ENCODE data around the gene HIPK2.

The HIPK2 gene

DNA sequence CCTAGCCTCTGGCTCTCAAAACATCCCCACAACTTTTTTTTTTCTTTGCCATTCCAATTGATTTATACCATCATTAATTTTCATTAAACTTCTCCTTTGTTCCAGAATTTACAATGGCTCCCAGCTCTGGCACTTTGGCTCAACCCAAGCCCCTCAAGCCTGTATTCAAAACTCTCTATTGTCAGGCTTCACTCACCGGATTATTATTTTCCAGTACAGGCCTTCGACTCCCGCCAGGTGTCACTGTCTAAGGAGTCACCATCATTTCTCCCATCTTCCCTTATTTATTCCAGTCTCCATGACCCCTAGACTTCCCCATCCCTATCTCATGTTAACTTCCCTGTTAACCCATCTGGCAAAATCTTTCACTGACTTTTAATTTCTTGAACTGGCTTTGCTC, 67.8 kb downstream of the HIPK2 start:
- TF ChIP-seq, protein P1, sequence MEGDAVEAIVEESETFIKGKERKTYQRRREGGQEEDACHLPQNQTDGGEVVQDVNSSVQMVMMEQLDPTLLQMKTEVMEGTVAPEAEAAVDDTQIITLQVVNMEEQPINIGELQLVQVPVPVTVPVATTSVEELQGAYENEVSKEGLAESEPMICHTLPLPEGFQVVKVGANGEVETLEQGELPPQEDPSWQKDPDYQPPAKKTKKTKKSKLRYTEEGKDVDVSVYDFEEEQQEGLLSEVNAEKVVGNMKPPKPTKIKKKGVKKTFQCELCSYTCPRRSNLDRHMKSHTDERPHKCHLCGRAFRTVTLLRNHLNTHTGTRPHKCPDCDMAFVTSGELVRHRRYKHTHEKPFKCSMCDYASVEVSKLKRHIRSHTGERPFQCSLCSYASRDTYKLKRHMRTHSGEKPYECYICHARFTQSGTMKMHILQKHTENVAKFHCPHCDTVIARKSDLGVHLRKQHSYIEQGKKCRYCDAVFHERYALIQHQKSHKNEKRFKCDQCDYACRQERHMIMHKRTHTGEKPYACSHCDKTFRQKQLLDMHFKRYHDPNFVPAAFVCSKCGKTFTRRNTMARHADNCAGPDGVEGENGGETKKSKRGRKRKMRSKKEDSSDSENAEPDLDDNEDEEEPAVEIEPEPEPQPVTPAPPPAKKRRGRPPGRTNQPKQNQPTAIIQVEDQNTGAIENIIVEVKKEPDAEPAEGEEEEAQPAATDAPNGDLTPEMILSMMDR (IDR thresholded peaks at IDR 0.05; ENCODE audit: low read depth, low read length, missing control alignments), result peak; percentile 4
- DNase-seq, result no peak
- in situ Hi-C loops (cut with HindIII; ENCODE audit: low pct_ligation_motif_present, low sequenced_read_pairs), result no loop called here
- no peak overlapping the region for H3K27ac ChIP-seq
- H3K27me3 ChIP-seq (replicated peaks), result no peaks in the 10 kb centered on the region
- H3K36me3 ChIP-seq (replicated peaks), result peaks cover 29% of the 10 kb centered on the region
- H3K4me3 ChIP-seq (ENCODE audit: low read depth, low read length), result no peak overlapping the region

DNA sequence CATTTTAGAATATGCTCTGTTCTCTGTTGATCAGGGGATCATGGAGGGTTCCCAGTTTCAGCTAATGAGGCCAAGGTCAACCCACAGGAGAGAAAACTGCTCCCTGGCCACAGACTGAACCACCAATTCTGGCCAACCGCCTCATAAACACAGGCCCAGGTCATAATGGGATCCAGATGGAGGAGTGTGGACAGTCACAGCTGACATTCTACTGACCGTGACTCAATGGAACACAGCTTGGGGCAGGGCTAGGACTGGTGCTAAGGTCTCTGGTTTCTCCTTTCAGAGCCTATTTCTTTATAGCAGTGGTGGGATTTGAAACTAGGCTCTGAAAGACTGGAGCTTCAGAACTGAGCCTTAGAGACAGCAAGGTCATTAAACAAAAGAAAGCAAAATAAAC, 68.3 kb downstream of the HIPK2 start:
- TF ChIP-seq, protein P1 (IDR thresholded peaks at IDR 0.05; ENCODE audit: low read depth, low read length, missing control alignments), result no peak
- in situ Hi-C loops (cut with HindIII; ENCODE audit: low pct_ligation_motif_present, low sequenced_read_pairs), result no loop called here
- no peak overlapping the region for H3K27ac ChIP-seq
- no peaks in the 10 kb centered on the region for H3K27me3 ChIP-seq (replicated peaks)
- H3K4me3 ChIP-seq (ENCODE audit: low read depth, low read length), result no peak overlapping the region
- DNase-seq, result no peak
- H3K36me3 ChIP-seq (replicated peaks), result peaks cover 25% of the 10 kb centered on the region

GRCh38 chr7:139708541-139708940, 69.3 kb downstream of the HIPK2 start:
- Histone ChIP-seq H3K27ac (no peak overlapping the region), H3K36me3 (replicated peaks) (peaks cover 16% of the 10 kb centered on the region), H3K4me3 (ENCODE audit: low read depth, low read length) (no peak overlapping the region), H3K27me3 (replicated peaks) (no peaks in the 10 kb centered on the region)
- in situ Hi-C loops (cut with HindIII; ENCODE audit: low pct_ligation_motif_present, low sequenced_read_pairs), result no loop called here
- DNase-seq, result no peak
- TF ChIP-seq, protein P1 (IDR thresholded peaks at IDR 0.05; ENCODE audit: low read depth, low read length, missing control alignments), result no peak

DNA sequence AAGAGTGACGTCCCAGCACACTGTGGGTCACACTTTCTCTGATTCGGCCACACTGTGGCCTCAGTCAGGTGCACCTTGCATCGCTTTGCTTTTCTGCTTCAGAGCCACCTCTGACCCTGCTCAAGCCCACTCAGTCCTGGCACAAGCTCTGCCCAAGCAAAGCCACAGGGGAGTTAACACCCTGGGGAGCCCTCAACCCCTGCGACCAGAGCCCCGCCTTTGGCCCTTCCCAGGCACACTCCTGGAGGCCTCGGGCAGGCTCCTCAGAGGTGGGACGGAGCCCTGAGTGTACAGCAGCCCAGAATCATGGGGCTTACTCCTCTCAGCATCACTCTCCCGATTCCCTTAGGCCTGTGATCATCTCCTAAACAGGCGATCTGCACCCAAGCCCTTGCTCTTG, 71.0 kb downstream of the HIPK2 start:
- DNase-seq, result no peak
- peaks cover 10% of the 10 kb centered on the region for H3K36me3 ChIP-seq (replicated peaks)
- TF ChIP-seq, protein P1 (IDR thresholded peaks at IDR 0.05; ENCODE audit: low read depth, low read length, missing control alignments), result no peak
- H3K27ac ChIP-seq, result no peak overlapping the region
- in situ Hi-C loops (cut with HindIII; ENCODE audit: low pct_ligation_motif_present, low sequenced_read_pairs), result no loop called here
- no peak overlapping the region for H3K4me3 ChIP-seq (ENCODE audit: low read depth, low read length)
- no peaks in the 10 kb centered on the region for H3K27me3 ChIP-seq (replicated peaks)

DNA sequence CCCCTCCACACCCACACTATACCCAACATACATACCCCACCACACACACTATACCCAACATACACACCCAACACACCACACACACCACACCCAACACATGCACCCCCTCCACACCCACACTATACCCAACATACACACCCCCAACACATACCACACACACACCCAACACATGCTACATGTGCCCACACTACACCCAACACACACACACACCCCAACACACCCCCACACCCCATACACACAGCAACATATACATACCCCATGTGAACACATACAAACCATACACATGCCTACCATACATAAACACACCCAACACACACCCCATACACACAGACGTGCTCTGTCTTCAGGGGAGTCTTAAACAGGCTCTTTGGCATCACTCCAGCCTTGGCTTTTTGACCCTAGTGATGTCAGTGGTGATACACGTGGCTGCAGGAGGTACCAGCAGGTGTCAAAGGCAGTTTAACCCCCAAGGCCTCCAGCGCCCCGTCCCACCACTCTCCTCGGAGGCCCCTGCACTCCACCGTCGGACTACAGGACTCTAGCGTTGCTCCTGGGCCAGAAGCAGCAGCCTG, 73.4 kb downstream of the HIPK2 start:
- in situ Hi-C loops (cut with HindIII; ENCODE audit: low pct_ligation_motif_present, low sequenced_read_pairs), result no loop called here
- TF ChIP-seq, protein P1 (IDR thresholded peaks at IDR 0.05; ENCODE audit: low read depth, low read length, missing control alignments), result no peak
- Histone ChIP-seq H3K27me3 (replicated peaks) (no peaks in the 10 kb centered on the region), H3K4me3 (ENCODE audit: low read depth, low read length) (no peak overlapping the region), H3K36me3 (replicated peaks) (peaks cover 10% of the 10 kb centered on the region), H3K27ac (no peak overlapping the region)
- no peak for DNase-seq
